Natural killer cell (primary cell): ENCODE data around the gene BEAN1. TPM values are rescaled to one million over a fixed set of nuclear protein-coding genes. Genes with fewer than 3 reads are reported as not detected.

ENCODE experiments used
- ATAC-seq, 3 donors: fragments of 150-1000 bp in 2 of 3; fragments of 200-7000 bp in 1 of 3; cut with Tn5 transposase; 1 replicate in 1 of 3; 2 replicates in 2 of 3; pipeline ENCODE4 v1.10.0; 2021; ENCODE audit warnings: mild to moderate bottlenecking in 2 of 3, moderate library complexity in 2 of 3
- DNase-seq, 2 donors: peaks; one replicate each; pipeline versions ENCODE4 v3.0.0 to v3.0.0-alpha.2; 2013 to 2021; ENCODE audit warnings: mixed read lengths in 1 of 2
- H3K27ac ChIP-seq: one replicate; pipeline ENCODE4 v1.5.1; 2013; ENCODE audit warnings: mild to moderate bottlenecking, low read length
- H3K27me3 ChIP-seq: one replicate; pipeline ENCODE4 v1.6.1; 2013; ENCODE audit warnings: low read length; ENCODE audit not compliant: control insufficient read depth, insufficient read depth
- H3K36me3 ChIP-seq: one replicate; pipeline ENCODE4 v1.6.1; 2013; ENCODE audit warnings: low read length; ENCODE audit not compliant: control insufficient read depth, insufficient read depth
- H3K4me1 ChIP-seq: one replicate; pipeline ENCODE4 v1.6.1; 2013; ENCODE audit warnings: low read length; ENCODE audit not compliant: control insufficient read depth, insufficient read depth
- H3K4me3 ChIP-seq: one replicate; pipeline ENCODE4 v1.5.1; 2013; ENCODE audit warnings: low read length
- H3K9me3 ChIP-seq: one replicate; pipeline ENCODE4 v1.6.1; 2013; ENCODE audit warnings: low read length; ENCODE audit not compliant: control insufficient read depth, insufficient read depth
- H3K27ac Mint-ChIP-seq, 2 donors: one replicate each; pipeline ENCODE4 v1.8.0; 2022; ENCODE audit warnings: mild to moderate bottlenecking in 2 of 2, mixed read lengths in 2 of 2, moderate library complexity in 1 of 2
- H3K27me3 Mint-ChIP-seq, 2 donors: one replicate each; pipeline ENCODE4 v1.8.0; 2022; ENCODE audit warnings: low read depth in 2 of 2, mixed read lengths in 2 of 2
- H3K36me3 Mint-ChIP-seq: one replicate; pipeline ENCODE4 v1.8.0; 2022; ENCODE audit warnings: mixed read lengths
- H3K4me1 Mint-ChIP-seq, 2 donors: one replicate each; pipeline ENCODE4 v1.8.0; 2022; ENCODE audit warnings: mixed read lengths in 2 of 2
- H3K4me3 Mint-ChIP-seq: one replicate; pipeline ENCODE4 v1.8.0; 2022; ENCODE audit warnings: mild to moderate bottlenecking, moderate library complexity, mixed read lengths
- H3K9me3 Mint-ChIP-seq, 2 donors: one replicate each; pipeline ENCODE4 v1.8.0; 2022; ENCODE audit warnings: mixed read lengths in 2 of 2
- WGBS: methylation state at CpG from one replicate; pipeline ENCODE4 v1.1.7; 2013; ENCODE audit warnings: missing lambda C conversion rate; ENCODE audit not compliant: insufficient coverage; 5-methylcytosine and 5-hydroxymethylcytosine counted together
- intact Hi-C: fragments of 100-400 bp; cut with micrococcal nuclease; formaldehyde crosslinking; loops from one replicate; pipeline ENCODE4 v1.14.2; 2022
- total RNA-seq, 4 donors: library from RNA; stranded (reverse); fragments of 120-200 nt in 1 of 4; gene quantifications; one replicate each; pipeline versions ENCODE4 v1.2.3 to v1.2.4, GENCODE V29; 2013 to 2022
- TF ChIP-seq, protein P1 (sequence below): fragments of 200-600 bp; IDR thresholded peaks from one replicate; pipeline ENCODE4 v1.8.0; 2022; ENCODE audit warnings: antibody characterized with exemption

Gene BEAN1
- total RNA-seq, 3 donors from 2014 or later (not counting 1 experiment from before 2014, with no cell fraction given): not detected

DNA sequence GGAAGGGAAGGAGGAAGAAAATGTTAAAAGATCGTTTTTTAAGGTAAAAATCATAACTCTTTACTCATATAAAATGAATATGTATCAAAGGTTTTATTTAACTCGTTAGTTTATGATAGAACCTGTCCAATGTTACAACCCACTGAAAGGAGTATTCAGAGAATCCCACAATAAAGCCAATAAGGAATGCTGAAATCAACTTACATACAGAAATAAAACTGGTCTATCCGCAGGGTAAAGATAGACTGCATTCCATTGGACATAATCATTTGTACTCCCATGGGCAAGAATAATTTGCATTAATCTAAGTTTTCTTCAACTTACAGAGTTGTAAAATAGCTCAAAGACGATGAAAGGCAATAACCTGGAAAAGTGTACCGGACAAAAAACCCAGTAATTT, 17.9 kb upstream of the BEAN1 start:
- no peak overlapping the region for H3K4me3 Mint-ChIP-seq
- H3K4me1 Mint-ChIP-seq: peaks cover 6 to 12% of the 10 kb centered on the region in 2 donors
- ATAC-seq (no peak), DNase-seq (no peak)
- Histone ChIP-seq H3K27me3 (peaks cover 3% of the 10 kb centered on the region), H3K4me1 (peaks cover 12% of the 10 kb centered on the region), H3K27ac (no peak overlapping the region), H3K36me3 (no peaks in the 10 kb centered on the region), H3K4me3 (no peak overlapping the region), H3K9me3 (no peaks in the 10 kb centered on the region)
- H3K36me3 Mint-ChIP-seq: no peaks in the 10 kb centered on the region
- TF ChIP-seq, protein P1, sequence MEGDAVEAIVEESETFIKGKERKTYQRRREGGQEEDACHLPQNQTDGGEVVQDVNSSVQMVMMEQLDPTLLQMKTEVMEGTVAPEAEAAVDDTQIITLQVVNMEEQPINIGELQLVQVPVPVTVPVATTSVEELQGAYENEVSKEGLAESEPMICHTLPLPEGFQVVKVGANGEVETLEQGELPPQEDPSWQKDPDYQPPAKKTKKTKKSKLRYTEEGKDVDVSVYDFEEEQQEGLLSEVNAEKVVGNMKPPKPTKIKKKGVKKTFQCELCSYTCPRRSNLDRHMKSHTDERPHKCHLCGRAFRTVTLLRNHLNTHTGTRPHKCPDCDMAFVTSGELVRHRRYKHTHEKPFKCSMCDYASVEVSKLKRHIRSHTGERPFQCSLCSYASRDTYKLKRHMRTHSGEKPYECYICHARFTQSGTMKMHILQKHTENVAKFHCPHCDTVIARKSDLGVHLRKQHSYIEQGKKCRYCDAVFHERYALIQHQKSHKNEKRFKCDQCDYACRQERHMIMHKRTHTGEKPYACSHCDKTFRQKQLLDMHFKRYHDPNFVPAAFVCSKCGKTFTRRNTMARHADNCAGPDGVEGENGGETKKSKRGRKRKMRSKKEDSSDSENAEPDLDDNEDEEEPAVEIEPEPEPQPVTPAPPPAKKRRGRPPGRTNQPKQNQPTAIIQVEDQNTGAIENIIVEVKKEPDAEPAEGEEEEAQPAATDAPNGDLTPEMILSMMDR: no peak
- intact Hi-C loops: loop anchor here (5.0 kb wide), 2 partner anchors 318 to 333 kb away; no protein-coding TSS in a partner anchor
- WGBS: 97% methylated on average over 3 of the region's 5 CpGs
- H3K27ac Mint-ChIP-seq: no peak overlapping the region
- peaks cover 22 to 40% of the 10 kb centered on the region in 2 donors for H3K27me3 Mint-ChIP-seq
- no peaks in the 10 kb centered on the region for H3K9me3 Mint-ChIP-seq

DNA sequence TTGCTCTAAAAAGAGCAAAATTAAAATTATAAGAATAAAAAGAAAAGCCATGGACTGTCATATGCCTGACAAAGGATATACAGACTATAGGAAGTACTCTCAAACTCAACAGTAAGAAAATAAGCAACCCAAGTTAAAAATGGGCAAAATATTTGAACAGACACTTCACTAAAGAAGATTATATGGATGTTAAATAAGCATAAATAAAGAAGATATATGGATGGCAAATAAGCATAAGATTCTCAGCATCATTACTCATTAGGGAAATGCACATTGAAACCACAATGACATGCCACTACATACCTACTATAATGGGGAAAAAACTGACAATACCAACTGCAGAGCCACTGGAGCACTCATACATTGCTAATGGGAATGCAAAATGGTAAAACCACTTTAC, 14.9 kb upstream of the BEAN1 start:
- H3K4me3 Mint-ChIP-seq: no peak overlapping the region
- intact Hi-C loops: no loop called here
- no peaks in the 10 kb centered on the region for H3K9me3 Mint-ChIP-seq

DNA sequence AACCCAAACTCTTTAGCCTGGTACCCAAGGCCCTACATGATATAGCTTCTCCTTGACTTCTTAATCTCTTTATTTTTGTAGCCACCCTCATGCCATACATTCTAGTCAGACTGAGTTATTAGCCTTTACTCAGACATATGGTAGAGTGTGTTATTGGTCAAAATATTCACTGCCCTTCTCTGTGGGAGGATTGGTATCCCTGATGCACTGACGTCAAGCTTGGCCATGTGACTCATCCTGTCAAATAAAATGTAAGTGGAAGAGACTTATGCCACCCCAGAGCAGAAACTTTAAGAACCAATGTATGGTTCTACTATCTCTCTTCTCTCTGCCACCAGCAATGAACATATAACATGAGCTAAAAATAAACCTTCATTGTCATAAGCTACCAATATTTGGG, 12.2 kb upstream of the BEAN1 start:
- Mint-ChIP-seq H3K36me3 (no peaks in the 10 kb centered on the region), H3K27ac (no peak overlapping the region), H3K4me3 (no peak overlapping the region), H3K27me3 (peaks cover 7 to 17% of the 10 kb centered on the region in 2 donors), H3K4me1 (peaks cover 0 to 5% of the 10 kb centered on the region in 2 donors), H3K9me3 (no peaks in the 10 kb centered on the region)
- DNase-seq: no peak
- intact Hi-C loops: no loop called here
- TF ChIP-seq, protein P1: no peak
- ATAC-seq: no peak
- no peaks in the 10 kb centered on the region for H3K9me3 ChIP-seq
- H3K36me3 ChIP-seq: no peaks in the 10 kb centered on the region
- H3K27ac ChIP-seq: no peak overlapping the region
- 83% methylated on average over 1 of the region's 1 CpG for WGBS
- no peaks in the 10 kb centered on the region for H3K4me1 ChIP-seq
- H3K4me3 ChIP-seq: no peak overlapping the region
- H3K27me3 ChIP-seq: no peaks in the 10 kb centered on the region

More for the DNA sequence above, 14.9 kb upstream of the BEAN1 start:
- DNase-seq (no peak), ATAC-seq (no peak)
- no peaks in the 10 kb centered on the region for H3K27me3 ChIP-seq
- H3K4me1 ChIP-seq: peaks cover 5% of the 10 kb centered on the region
- TF ChIP-seq, protein P1: no peak
- no peak overlapping the region for H3K27ac ChIP-seq
- peaks cover 0 to 3% of the 10 kb centered on the region in 2 donors for H3K4me1 Mint-ChIP-seq
- H3K27me3 Mint-ChIP-seq: peaks cover 10 to 15% of the 10 kb centered on the region in 2 donors
- no peaks in the 10 kb centered on the region for H3K36me3 ChIP-seq
- no peaks in the 10 kb centered on the region for H3K36me3 Mint-ChIP-seq
- H3K4me3 ChIP-seq: no peak overlapping the region
- H3K27ac Mint-ChIP-seq: no peak overlapping the region
- H3K9me3 ChIP-seq: no peaks in the 10 kb centered on the region

DNA sequence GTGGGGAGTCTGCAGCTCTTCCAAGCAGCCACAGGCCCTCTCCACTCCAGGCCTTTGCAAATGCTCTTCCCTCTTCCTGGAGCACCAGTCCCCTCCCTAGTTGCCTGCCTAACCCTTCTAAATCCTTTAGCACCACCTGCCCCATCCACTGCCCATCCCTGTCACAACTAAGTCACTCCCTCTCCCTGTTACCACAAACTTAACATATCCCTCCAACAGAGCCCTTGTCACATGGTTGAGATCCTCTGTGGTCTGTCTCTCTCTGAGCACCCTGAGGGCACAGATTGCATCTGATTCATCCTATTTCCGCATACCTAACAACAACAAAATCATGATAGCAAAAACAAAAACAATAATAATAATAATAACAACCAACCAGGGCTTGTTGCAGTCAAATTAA, 11.0 kb upstream of the BEAN1 start:
- Histone ChIP-seq H3K4me3 (no peak overlapping the region), H3K27ac (no peak overlapping the region), H3K4me1 (no peaks in the 10 kb centered on the region), H3K27me3 (no peaks in the 10 kb centered on the region), H3K36me3 (no peaks in the 10 kb centered on the region), H3K9me3 (no peaks in the 10 kb centered on the region)
- no peak overlapping the region for H3K27ac Mint-ChIP-seq
- no CpG with 5 or more reads among the region's 1 CpG for WGBS
- no peaks in the 10 kb centered on the region for H3K9me3 Mint-ChIP-seq
- ATAC-seq (no peak), DNase-seq (no peak)
- no peaks in the 10 kb centered on the region for H3K36me3 Mint-ChIP-seq
- H3K27me3 Mint-ChIP-seq: peaks cover 13 to 16% of the 10 kb centered on the region in 2 donors
- peaks cover 0 to 5% of the 10 kb centered on the region in 2 donors for H3K4me1 Mint-ChIP-seq
- intact Hi-C loops: no loop called here
- TF ChIP-seq, protein P1: no peak
- H3K4me3 Mint-ChIP-seq: no peak overlapping the region
